Ovary (tissue), 9 donors: ENCODE data around the gene OR8B3. TPM values are rescaled to one million over a fixed set of nuclear protein-coding genes. Genes with fewer than 3 reads are reported as not detected.
"Not testable (repeated sequence)": the region's sequence is repeated elsewhere in the genome, so short reads cannot be mapped to it uniquely, and the experiment has no call there.

Experiments used
- DNase-seq, 5 donors: peaks; one replicate each; pipeline ENCODE4 v3.0.0-alpha.2; 2019 to 2020
- H3K27ac ChIP-seq, 2 donors: fragments of 200-600 bp; one replicate each; pipeline versions ENCODE4 v1.5.1 to v1.8.0; 2019 to 2022
- H3K27me3 ChIP-seq: fragments of 200-600 bp; one replicate; pipeline ENCODE4 v1.8.0; 2022
- H3K36me3 ChIP-seq: fragments of 200-600 bp; sonication (generic); one replicate; pipeline ENCODE4 v1.5.1; 2019
- H3K4me1 ChIP-seq: one replicate; pipeline ENCODE4 v1.8.1; 2013; ENCODE audit warnings: mild to moderate bottlenecking, moderate library complexity; ENCODE audit not compliant: insufficient read depth
- H3K4me3 ChIP-seq: fragments of 200-600 bp; sonication (generic); one replicate; pipeline ENCODE4 v1.5.1; 2017
- H3K9me3 ChIP-seq, 2 donors: fragments of 200-600 bp in 1 of 2; sonication (generic) in 1 of 2; one replicate each; pipeline versions ENCODE4 v1.5.1 to v1.8.1; 2013 to 2019; ENCODE audit warnings: mild to moderate bottlenecking in 1 of 2, moderate library complexity in 1 of 2
- EP300 ChIP-seq: sonication (generic); formaldehyde crosslinking; IDR thresholded peaks from one replicate; pipeline ENCODE4 v1.6.1; 2017; ENCODE audit warnings: antibody characterized with exemption
- POLR2A ChIP-seq: fragments of 450-650 bp; IDR thresholded peaks from one replicate; pipeline ENCODE4 v1.6.1; 2017; ENCODE audit warnings: antibody characterized with exemption, mild to moderate bottlenecking, moderate library complexity
- WGBS, 3 donors: extraction: QIAGEN DNeasy Blood & Tissue Kit in 1 of 3; methylation state at CpG; one replicate each; pipeline versions ENCODE4 v1.1.5 to v1.1.7; 2013 to 2017; 5-methylcytosine and 5-hydroxymethylcytosine counted together
- intact Hi-C, 4 donors: fragments of 100-400 bp; cut with DNase I; formaldehyde crosslinking; loops; one replicate each; pipeline versions ENCODE4 v1.11.0 to v1.15.1; 2022 to 2023
- polyA plus RNA-seq, 2 donors: library from polyadenylated mRNA; stranded (reverse); fragments of 200-250 nt in 1 of 2; fragments of 350-450 nt in 1 of 2; fragmentation: Illumina TruSeq in 1 of 2; extraction: RNeasy Lipid Tissue Mini Kit (QIAGEN cat#74804) in 1 of 2; gene quantifications; one replicate each; pipeline ENCODE4 v1.2.3, GENCODE V29; 2013 to 2014
- total RNA-seq, 7 donors: library from RNA; depleted of rRNA in 2 of 7; stranded (reverse); fragments of >200 nt in 2 of 7; fragmentation: NEBNext Ultra II Directional in 3 of 7; extraction: Animal tissue kit (Norgen Biotek cat#: 25700) in 3 of 7; gene quantifications; one replicate each; pipeline versions ENCODE4 v1.1.0 to v1.2.4, GENCODE V29; 2016 to 2023
- TF ChIP-seq, protein P1 (sequence below), 3 donors: fragments of 450-650 bp in 2 of 3; fragments of 200-600 bp in 1 of 3; IDR thresholded peaks; one replicate each; pipeline versions ENCODE4 v1.5.1 to v1.8.0; 2016 to 2022; ENCODE audit warnings: antibody characterized with exemption in 3 of 3, mild to moderate bottlenecking in 1 of 3
- donor health status: DM: no; HTN: no; CAD: no; lungs with moderate emphysema.
- donor health status: DM: no; HTN: no; CAD: no.
- donor health status: Bipolar disorder and iron deficiency.
- donor health status: DM: yes; HTN: yes; CAD: no.
- donor health status: DM: no; HTN: no; CAD: no.
- donor health status: DM: yes; HTN: yes; CAD: no.

The OR8B3 gene
- total and polyA plus RNA-seq, 9 donors: not detected

GRCh38 chr11:124409906-124410305 is 11.1 kb upstream of the OR8B3 start:
- Histone ChIP-seq H3K27ac (no peak overlapping the region), H3K4me3 (no peak overlapping the region), H3K9me3 (no peaks in the 10 kb centered on the region), H3K27me3 (no peaks in the 10 kb centered on the region), H3K4me1 (no peaks in the 10 kb centered on the region), H3K36me3 (no peaks in the 10 kb centered on the region)
- 72 to 83% (median 77%) methylated on average over 7 of the region's 7 CpGs for WGBS, 3 donors
- no peak for DNase-seq
- TF ChIP-seq POLR2A (no peak), EP300 (no peak)
- TF ChIP-seq, protein P1, sequence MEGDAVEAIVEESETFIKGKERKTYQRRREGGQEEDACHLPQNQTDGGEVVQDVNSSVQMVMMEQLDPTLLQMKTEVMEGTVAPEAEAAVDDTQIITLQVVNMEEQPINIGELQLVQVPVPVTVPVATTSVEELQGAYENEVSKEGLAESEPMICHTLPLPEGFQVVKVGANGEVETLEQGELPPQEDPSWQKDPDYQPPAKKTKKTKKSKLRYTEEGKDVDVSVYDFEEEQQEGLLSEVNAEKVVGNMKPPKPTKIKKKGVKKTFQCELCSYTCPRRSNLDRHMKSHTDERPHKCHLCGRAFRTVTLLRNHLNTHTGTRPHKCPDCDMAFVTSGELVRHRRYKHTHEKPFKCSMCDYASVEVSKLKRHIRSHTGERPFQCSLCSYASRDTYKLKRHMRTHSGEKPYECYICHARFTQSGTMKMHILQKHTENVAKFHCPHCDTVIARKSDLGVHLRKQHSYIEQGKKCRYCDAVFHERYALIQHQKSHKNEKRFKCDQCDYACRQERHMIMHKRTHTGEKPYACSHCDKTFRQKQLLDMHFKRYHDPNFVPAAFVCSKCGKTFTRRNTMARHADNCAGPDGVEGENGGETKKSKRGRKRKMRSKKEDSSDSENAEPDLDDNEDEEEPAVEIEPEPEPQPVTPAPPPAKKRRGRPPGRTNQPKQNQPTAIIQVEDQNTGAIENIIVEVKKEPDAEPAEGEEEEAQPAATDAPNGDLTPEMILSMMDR (IDR thresholded peaks at IDR 0.05): no peak
- intact Hi-C loops: no loop called here

- Histone ChIP-seq H3K27ac (no peak overlapping the region), H3K36me3 (no peaks in the 10 kb centered on the region), H3K4me1 (no peaks in the 10 kb centered on the region), H3K27me3 (no peaks in the 10 kb centered on the region), H3K9me3 (no peaks in the 10 kb centered on the region), H3K4me3 (no peak overlapping the region)
- DNase-seq: no peak
- TF ChIP-seq, protein P1 (IDR thresholded peaks at IDR 0.05): no peak
- TF ChIP-seq POLR2A: no peak
- TF ChIP-seq EP300: no peak
- 56 to 73% (median 72%) methylated on average over 2 of the region's 2 CpGs for WGBS, 3 donors
- intact Hi-C loops: no loop called here
Observed at GRCh38 chr11:124405581-124405980, 6.8 kb upstream of the OR8B3 start.

DNA sequence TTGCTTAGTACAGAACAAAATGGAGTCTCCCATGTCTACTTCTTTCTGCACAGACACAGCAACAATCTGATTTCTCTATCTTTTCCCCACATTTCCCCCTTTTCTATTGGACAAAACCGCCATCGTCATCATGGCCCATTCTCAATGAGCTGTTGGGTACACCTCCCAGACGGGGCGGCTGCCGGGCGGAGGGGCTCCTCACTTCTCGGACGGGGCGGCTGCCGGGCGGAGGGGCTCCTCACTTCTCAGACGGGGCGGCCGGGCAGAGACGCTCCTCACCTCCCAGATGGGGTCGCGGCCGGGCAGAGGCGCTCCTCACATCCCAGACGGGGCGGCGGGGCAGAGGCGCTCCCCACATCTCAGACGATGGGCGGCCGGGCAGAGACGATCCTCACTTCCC is 4.4 kb upstream of the OR8B3 start:
- H3K4me3 ChIP-seq, DNase-seq, H3K27ac ChIP-seq, H3K4me1 ChIP-seq, H3K27me3 ChIP-seq, H3K36me3 ChIP-seq, H3K9me3 ChIP-seq, intact Hi-C loops: not testable (repeated sequence)
- WGBS, 3 donors: 88 to 94% (median 90%) methylated on average over 22 to 27 of the region's 27 CpGs

DNA sequence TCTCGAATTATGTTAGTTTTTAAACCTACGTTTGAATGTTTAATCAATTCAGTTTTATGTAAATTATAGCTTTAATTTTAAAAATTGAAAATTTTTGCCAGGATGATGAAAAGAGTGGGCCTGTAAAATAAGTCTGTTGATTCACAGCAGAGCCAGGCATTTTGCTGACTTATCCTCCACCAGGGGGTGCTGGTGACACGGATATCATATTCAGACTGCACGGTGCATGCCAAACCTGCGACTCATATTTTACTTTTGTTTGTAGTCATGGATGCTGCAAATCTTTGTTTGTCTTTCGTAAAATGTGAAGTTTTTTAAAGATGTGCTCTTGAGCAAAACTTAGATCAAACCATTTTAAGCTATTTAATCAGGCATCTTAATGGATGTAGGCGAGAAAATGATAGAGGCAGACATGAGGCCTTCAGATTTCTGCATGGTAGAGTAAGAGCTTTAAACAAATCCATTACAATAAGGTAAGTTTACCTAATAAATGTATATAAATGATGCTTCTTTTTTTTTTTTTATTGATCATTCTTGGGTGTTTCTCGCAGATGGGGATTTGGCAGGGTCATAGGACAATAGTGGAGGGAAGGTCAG is 3.6 kb upstream of the OR8B3 start:
- H3K9me3 ChIP-seq: no peaks in the 10 kb centered on the region
- H3K27me3 ChIP-seq: no peaks in the 10 kb centered on the region
- H3K4me1 ChIP-seq: no peaks in the 10 kb centered on the region
- H3K27ac ChIP-seq: no peak overlapping the region
- H3K36me3 ChIP-seq: no peaks in the 10 kb centered on the region
- intact Hi-C loops: no loop called here
- DNase-seq: no peak
- no peak overlapping the region for H3K4me3 ChIP-seq
- WGBS, 3 donors: 47 to 53% (median 52%) methylated on average over 8 of the region's 8 CpGs
- TF ChIP-seq EP300 (no peak), POLR2A (no peak)
- TF ChIP-seq, protein P1 (IDR thresholded peaks at IDR 0.05): no peak

- H3K4me1 ChIP-seq, H3K27me3 ChIP-seq, DNase-seq, H3K4me3 ChIP-seq, H3K36me3 ChIP-seq, H3K27ac ChIP-seq, intact Hi-C loops, H3K9me3 ChIP-seq: not testable (repeated sequence)
- 74 to 83% (median 77%) methylated on average over 2 to 4 of the region's 4 CpGs for WGBS, 3 donors
Observed at GRCh38 chr11:124396847-124397246, 2.0 kb downstream of the OR8B3 start.
